Measurements from ENCODE around the gene ZNF576. TPM values are rescaled to one million over a fixed set of nuclear protein-coding genes. Genes with fewer than 3 reads are reported as not detected.
A peak's percentile ranks its signal among the peaks of the same experiment; 100 is the strongest.

The ZNF576 gene
- polyA plus RNA-seq, 1 donor from 2014 or later: 11.9 TPM

DNA sequence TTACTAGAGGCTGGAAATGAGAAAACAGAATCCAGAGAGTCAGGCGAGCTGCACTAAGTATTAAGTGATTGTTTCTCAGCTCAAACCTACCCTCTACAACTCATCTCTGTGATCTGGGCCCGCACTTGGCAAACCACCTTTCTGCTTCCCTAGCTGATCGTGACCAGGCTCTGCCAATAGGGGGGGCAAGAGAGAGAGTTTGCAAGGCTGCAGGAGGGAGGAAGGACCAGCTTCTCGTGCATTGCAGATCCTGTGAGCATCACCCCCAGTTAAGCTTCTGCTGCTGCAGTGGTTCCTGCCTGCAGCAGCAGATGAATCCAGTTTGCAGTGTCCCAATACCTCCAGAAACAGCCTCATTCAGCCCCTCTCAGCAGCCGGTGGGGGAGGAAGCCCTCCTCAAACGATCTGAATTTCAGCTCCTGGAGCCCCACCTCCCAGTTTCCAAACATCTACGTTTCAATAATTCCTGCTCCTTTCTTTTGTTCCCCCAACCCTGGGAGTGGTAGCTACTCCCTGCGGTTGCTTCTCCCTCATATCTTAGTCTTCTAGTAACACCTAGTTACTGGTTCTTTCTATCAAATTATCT is 41.1 kb upstream of the ZNF576 start:
- Histone ChIP-seq H4K20me1 (ENCODE audit: insufficient read depth) (no peaks in the 10 kb centered on the region), H3K36me3 (ENCODE audit: insufficient read depth, low read length) (no peaks in the 10 kb centered on the region), H2AFZ (ENCODE audit: low read depth, low read length) (no peak overlapping the region), H3K4me3 (ENCODE audit: low read length) (no peak overlapping the region), H3K9ac (ENCODE audit: low read length) (peak overlapping the region; percentile 17), H3K9me2 (ENCODE audit: insufficient read depth, low read length) (no peaks in the 10 kb centered on the region), H3K27me3 (ENCODE audit: insufficient read depth, low read depth, low read length) (no peaks in the 10 kb centered on the region), H3F3A (ENCODE audit: insufficient read depth, low read length, poor library complexity, severe bottlenecking) (no peaks in the 10 kb centered on the region), H3K4me2 (ENCODE audit: low read length) (no peak overlapping the region), H3K9me3 (ENCODE audit: low read length) (no peaks in the 10 kb centered on the region), H3K79me2 (replicated peaks; ENCODE audit: insufficient read depth, low read length) (no peaks in the 10 kb centered on the region), H3K27ac (ENCODE audit: low read length) (peak overlapping the region; percentile 22)
- no peak for TF ChIP-seq REST (IDR thresholded peaks at IDR 0.05; ENCODE audit: borderline replicate concordance)
- peak; percentile 66 for TF ChIP-seq SMC3 (conservative IDR thresholded peaks at IDR 0.05; ENCODE audit: poor library complexity)
- peak; percentile 77 for TF ChIP-seq CTCF (IDR thresholded peaks at IDR 0.05; ENCODE audit: poor library complexity, severe bottlenecking)
- TF ChIP-seq POLR2AphosphoS5 (IDR thresholded peaks at IDR 0.05): no peak
- peak; percentile 67 for TF ChIP-seq RAD21 (conservative IDR thresholded peaks at IDR 0.05)
- no peak for TF ChIP-seq TAF1 (IDR thresholded peaks at IDR 0.05; ENCODE audit: low read depth)
- TF ChIP-seq EP300 (conservative IDR thresholded peaks at IDR 0.05; ENCODE audit: poor library complexity, severe bottlenecking): no peak
- no peak for TF ChIP-seq EZH2 (IDR thresholded peaks at IDR 0.05; ENCODE audit: borderline replicate concordance, insufficient read depth, low read length, poor library complexity, severe bottlenecking)
- no peak for TF ChIP-seq MXI1 (conservative IDR thresholded peaks at IDR 0.05; ENCODE audit: poor library complexity, severe bottlenecking)

DNA sequence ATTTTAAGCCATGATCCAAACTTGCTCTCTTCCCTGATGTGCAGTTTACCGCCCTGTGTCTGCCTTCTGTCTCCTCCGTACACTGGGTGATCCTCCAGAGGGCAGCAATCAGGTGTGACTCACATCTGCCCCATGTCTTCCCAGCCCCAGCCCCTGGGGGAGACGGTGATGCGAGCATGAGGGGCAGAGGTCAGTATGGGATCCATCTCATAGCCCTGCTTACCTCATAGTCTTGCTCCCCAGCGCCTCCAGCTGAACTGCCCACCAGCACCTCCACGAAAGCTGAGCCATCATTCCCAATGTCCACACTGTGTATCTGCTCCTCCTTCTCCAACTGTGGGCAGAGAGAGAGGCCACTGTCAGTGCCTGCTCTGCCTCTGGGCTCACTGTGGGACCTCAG is 35.7 kb upstream of the ZNF576 start:
- H3K9ac ChIP-seq (ENCODE audit: low read length): no peak overlapping the region
- H3K9me3 ChIP-seq (ENCODE audit: low read length): no peaks in the 10 kb centered on the region
- H4K20me1 ChIP-seq (ENCODE audit: insufficient read depth): no peaks in the 10 kb centered on the region
- H3K9me2 ChIP-seq (ENCODE audit: insufficient read depth, low read length): no peaks in the 10 kb centered on the region
- no peaks in the 10 kb centered on the region for H3F3A ChIP-seq (ENCODE audit: insufficient read depth, low read length, poor library complexity, severe bottlenecking)
- H3K79me2 ChIP-seq (replicated peaks; ENCODE audit: insufficient read depth, low read length): no peaks in the 10 kb centered on the region
- no peak for TF ChIP-seq CTCF (IDR thresholded peaks at IDR 0.05; ENCODE audit: poor library complexity, severe bottlenecking)
- TF ChIP-seq SMC3 (conservative IDR thresholded peaks at IDR 0.05; ENCODE audit: poor library complexity): no peak
- TF ChIP-seq EZH2 (IDR thresholded peaks at IDR 0.05; ENCODE audit: borderline replicate concordance, insufficient read depth, low read length, poor library complexity, severe bottlenecking): no peak
- no peak for TF ChIP-seq MXI1 (conservative IDR thresholded peaks at IDR 0.05; ENCODE audit: poor library complexity, severe bottlenecking)
- H2AFZ ChIP-seq (ENCODE audit: low read depth, low read length): no peak overlapping the region
- no peaks in the 10 kb centered on the region for H3K27me3 ChIP-seq (ENCODE audit: insufficient read depth, low read depth, low read length)
- no peaks in the 10 kb centered on the region for H3K36me3 ChIP-seq (ENCODE audit: insufficient read depth, low read length)
- no peak overlapping the region for H3K4me3 ChIP-seq (ENCODE audit: low read length)
- no peak overlapping the region for H3K27ac ChIP-seq (ENCODE audit: low read length)
- no peak overlapping the region for H3K4me2 ChIP-seq (ENCODE audit: low read length)
